Measurements from ENCODE around the gene ALKBH7. TPM values are rescaled to one million over a fixed set of nuclear protein-coding genes. Genes with fewer than 3 reads are reported as not detected.

ALKBH7 gene, protein sequence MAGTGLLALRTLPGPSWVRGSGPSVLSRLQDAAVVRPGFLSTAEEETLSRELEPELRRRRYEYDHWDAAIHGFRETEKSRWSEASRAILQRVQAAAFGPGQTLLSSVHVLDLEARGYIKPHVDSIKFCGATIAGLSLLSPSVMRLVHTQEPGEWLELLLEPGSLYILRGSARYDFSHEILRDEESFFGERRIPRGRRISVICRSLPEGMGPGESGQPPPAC
- total RNA-seq, result 23.5 and 59.1 TPM in 2 replicates

DNA sequence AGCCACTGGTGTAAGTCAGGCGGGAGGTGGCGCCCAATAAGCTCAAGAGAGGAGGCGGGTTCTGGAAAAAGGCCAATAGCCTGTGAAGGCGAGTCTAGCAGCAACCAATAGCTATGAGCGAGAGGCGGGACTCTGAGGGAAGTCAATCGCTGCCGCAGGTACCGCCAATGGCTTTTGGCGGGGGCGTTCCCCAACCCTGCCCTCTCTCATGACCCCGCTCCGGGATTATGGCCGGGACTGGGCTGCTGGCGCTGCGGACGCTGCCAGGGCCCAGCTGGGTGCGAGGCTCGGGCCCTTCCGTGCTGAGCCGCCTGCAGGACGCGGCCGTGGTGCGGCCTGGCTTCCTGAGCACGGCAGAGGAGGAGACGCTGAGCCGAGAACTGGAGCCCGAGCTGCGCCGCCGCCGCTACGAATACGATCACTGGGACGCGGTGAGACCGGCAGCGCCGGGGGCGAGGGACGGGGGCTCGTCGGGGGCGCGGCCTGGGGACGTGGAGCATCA, at the start of gene ALKBH7:
TSS of gene ALKBH7 (plus strand) at position 201 of the 502 bp plus-strand sequence. CDS start at position 228, 27 bp downstream.

DNA sequence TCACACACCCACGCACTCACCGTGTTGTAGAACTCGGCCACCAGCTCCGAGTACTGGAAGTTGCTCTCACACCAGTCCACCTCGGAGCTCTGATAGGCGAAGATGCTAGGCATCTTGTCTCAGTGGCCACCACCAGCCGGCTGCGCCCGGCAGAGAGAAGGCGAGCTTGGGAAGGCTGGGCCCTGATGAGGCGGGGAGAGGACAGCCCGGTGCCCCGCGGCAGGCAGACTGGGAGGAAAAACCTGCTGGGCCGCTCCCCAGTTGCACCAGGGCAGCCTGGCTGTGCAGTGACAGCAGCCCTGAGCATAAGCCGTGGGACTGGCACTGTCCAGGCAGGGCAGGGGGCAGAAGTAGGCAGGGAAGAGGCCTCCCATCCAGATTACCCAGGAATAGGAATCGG, 39.2 kb upstream of the ALKBH7 start, which contains the start of gene ACER1:
TSS of gene ACER1 (minus strand) at position 174 of the 400 bp plus-strand sequence. CDS start at position 113, 61 bp downstream.

GRCh38 chr19:6375411-6376010, 2.9 kb downstream of the ALKBH7 start, which contains the start of gene PSPN:
TSS of gene PSPN (minus strand) at chr19:6375933. CDS start at chr19:6375849, 84 bp downstream.

DNA sequence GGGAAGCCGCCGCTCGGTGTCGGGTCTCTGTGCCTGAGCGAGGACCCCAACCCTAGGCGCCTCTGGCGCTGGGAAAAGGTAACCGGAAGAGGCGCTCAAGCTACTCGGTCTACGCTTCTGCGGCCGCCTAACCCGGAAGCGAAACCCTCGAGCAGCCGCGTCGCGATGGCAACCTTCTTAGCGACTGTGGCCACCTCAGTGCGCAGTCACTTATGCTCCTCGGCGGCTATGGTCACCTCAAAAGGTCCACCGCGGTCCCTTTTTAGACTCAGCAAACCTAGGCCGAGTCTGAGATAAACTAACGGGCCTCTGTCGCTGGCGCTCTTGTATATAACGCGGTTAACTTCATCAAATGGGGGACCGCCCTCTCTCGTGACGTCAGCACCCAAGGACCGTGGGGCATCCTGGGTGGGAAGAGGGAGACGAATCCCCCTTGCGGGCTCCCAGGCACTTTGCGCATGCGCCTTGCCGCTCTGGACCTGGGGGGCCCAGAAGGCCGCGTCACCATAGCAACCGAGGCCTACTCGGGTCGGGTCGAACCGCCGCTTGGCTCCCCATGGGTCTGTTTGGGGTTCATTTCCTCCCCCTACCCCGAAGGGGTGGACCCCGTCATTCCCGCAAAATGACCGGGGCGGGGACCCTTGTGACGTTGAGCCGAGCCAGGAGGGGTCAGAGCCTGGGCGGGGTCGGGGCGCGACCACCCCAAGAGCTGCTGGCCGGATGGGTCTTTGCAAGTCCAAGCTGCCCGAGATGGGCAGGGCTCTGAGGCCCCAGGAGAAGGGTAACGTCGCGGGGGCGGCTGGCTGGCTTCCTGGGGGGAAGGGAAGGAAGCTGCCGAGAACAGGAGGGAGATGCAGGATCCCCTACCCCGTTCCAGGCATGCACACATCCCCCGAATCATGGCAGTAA, 20.7 kb downstream of the ALKBH7 start, which contains the start of gene GTF2F1:
TSS of gene GTF2F1 (minus strand) at position 91 of the 909 bp plus-strand sequence. CDS start 169 bp downstream, outside the sequence.

GRCh38 chr19:6424195-6424938, 51.8 kb downstream of the ALKBH7 start, which contains the start of gene KHSRP:
TSS of gene KHSRP (minus strand) at chr19:6424811. CDS start at chr19:6424701, 110 bp downstream.

Other genes with a start within 250 kb of the ALKBH7 start
- gene ACSBG2, start 237.1 kb upstream of the ALKBH7 start, total RNA-seq, result not detected in 2 replicates
- 6.7 and 10.9 TPM in 2 replicates for gene MLLT1, start 92.8 kb upstream of the ALKBH7 start, total RNA-seq
- gene ACER1, start 39.2 kb upstream of the ALKBH7 start, total RNA-seq, result not detected in 2 replicates
- gene CLPP, start 11.3 kb upstream of the ALKBH7 start, total RNA-seq, result 52.4 and 58.2 TPM in 2 replicates
- gene PSPN, start 3.1 kb downstream of the ALKBH7 start, total RNA-seq, result 1.2 and 1.7 TPM in 2 replicates
- 49.2 and 58.7 TPM in 2 replicates for gene GTF2F1, start 20.4 kb downstream of the ALKBH7 start, total RNA-seq
- gene KHSRP, start 52.0 kb downstream of the ALKBH7 start, total RNA-seq, result 106 and 130 TPM in 2 replicates
- under 0.01 TPM in 1 of 2 replicates, not detected in the other for gene SLC25A41, start 61.0 kb downstream of the ALKBH7 start, total RNA-seq
- gene SLC25A23, start 87.0 kb downstream of the ALKBH7 start, total RNA-seq, result 17.2 and 46.3 TPM in 2 replicates
- gene CRB3, start 91.5 kb downstream of the ALKBH7 start, total RNA-seq, result not detected in 2 replicates
- not detected in 2 replicates for gene DENND1C, start 109.0 kb downstream of the ALKBH7 start, total RNA-seq
- not detected in 2 replicates for gene TUBB4A, start 129.5 kb downstream of the ALKBH7 start, total RNA-seq
- gene TNFSF9, start 158.2 kb downstream of the ALKBH7 start, total RNA-seq, result under 0.01 and 1.3 TPM in 2 replicates
- not detected in 2 replicates for gene CD70, start 218.4 kb downstream of the ALKBH7 start, total RNA-seq